ENCODE data around the gene FRY.

The FRY gene

DNA sequence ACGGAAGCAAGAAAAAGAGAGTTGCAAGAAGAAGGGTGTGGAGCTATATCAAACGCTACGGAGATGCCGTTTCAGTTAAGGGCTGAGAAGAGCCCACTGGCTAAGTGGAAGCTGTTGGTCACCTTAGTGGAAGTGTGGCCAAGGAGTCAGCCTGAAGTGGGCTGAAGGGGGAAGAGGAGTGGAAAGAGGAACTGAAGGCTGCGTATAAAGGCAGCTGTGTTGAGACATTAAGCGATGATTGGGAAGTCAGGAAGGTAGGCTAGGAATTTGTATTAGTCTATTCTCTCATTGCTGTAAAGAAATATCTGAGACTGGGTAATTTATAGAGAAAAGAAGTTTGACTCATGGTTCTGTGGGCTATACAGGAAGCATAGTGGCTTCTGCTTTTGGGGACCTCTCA is 14.1 kb upstream of the FRY start:
- no peak for DNase-seq

GRCh38 chr13:32019612-32020233 is 11.9 kb upstream of the FRY start:
- DNase-seq, result peak; percentile 36

DNA sequence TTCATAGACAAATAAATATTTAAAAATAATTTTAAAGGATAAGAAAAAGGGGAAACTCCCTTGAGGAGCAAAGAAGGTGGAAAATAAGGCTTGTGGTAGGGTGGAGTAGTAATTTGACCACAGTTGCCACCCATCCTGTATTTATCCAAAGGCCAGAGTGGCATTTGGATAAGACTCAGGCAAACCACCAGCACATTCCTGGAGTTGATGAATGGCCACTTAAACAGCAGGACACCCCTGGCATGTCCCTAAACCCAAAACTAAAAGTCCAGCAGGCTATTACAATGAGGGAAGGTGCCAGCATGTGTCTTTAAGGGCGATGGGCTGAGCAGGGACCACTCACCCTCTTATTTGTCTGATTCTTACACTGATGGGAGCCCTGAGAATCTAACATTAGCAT is 9.8 kb upstream of the FRY start:
- DNase-seq, result no peak

DNA sequence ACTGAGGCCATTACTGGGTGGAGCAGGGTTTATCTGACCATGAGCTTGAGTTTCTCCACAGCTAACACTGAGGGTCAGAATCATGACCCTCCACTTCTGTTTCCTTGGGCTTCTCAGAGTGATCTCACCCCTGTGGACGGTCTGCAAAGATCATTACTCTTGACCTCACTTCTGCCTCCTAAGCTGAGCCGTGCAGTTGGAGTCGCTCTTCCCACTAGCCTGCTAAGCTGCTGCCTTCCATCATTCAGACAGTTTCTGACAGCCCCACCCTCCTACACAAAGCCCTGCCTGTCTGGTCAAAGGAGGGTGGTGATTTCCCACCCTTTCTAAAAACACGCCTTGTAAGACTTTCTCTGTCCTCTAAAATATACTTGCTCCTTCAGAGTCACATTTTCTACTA is 9.3 kb upstream of the FRY start:
- DNase-seq, result no peak

- no peak for DNase-seq
These were observed 8.5 kb upstream of the FRY start for GRCh38 chr13:32023096-32023495.

DNA sequence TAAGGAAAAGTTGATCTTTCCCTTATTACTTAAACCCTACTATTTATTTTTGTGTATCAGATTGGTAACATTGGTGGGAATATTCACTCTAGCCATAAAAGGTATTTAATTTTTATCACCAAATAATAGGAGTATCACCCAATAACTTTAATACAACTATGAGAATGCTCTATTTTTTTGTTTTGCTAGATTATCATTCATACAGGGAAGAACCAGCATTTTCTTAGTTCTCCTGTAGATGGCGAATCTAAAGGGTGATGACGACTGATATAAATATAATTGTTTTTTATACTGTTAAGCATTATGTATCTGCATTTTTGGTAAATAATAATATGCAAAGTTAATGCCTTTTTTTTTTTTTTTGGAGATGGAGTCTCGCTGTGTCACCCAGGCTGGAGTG is 7.9 kb upstream of the FRY start:
- no peak for DNase-seq

DNA sequence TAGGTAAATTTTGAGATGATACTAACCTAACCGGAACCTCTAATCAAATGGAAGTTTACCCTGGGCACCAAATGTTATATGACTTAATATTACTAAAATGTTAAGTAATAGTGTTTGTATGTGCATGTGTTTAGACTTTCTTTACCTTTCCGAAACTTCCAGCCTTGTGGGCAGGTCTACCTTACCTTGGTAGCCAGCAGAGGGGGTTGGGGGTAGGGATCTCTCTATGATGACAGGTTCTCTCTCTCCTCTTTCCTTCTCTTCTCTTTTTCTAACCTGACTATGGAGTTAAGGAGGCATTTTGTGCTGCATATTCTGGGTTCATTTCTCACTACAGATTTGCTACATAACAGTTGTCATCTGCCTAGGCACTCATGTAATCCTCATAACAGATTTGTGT is 6.8 kb upstream of the FRY start:
- DNase-seq, result no peak

GRCh38 chr13:32025730-32026129 is 5.8 kb upstream of the FRY start:
- DNase-seq, result no peak

- DNase-seq, result no peak
These were observed 5.0 kb upstream of the FRY start for GRCh38 chr13:32026623-32027022.

DNA sequence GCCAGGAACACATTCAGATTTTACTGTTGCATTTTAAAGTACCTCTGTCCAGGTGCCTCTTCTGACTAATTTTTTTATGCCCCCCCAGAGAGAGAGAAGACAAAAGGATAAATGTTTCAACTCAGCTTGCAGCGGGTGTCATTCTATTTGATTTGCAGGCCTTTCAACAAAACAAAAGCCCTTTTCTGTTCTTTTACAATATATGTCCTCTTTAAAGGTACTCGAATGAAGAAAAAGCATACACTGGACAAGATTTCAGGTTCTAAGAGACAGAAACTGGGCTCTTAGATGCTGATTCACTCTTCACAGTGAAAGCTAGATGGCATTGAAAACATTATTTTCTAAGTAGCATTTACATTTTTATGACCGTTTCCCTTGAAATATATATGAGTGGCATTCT is 2.9 kb upstream of the FRY start:
- DNase-seq, result no peak

DNA sequence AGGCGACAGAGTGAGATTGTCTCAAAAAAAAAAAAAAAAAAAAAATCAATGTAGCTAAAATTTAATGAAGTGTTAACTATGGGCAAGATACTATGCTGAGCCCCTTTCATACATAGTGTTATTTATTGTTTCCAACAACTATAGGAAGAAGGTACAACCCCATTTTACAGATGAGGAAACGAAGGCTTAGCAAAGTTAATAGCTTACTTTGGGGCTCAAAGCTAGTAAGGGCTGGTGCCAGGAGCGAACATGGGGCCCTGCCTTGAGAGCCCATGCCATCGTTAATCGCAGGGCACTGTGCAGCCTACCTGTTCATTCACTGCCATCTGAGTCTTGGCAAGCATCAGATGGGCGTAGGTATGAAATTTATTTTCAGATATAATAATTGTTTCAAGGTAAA is 1.9 kb upstream of the FRY start:
- no peak for DNase-seq

GRCh38 chr13:32031815-32032370 is 319 bp downstream of the FRY start:
- DNase-seq, result no peak

DNA sequence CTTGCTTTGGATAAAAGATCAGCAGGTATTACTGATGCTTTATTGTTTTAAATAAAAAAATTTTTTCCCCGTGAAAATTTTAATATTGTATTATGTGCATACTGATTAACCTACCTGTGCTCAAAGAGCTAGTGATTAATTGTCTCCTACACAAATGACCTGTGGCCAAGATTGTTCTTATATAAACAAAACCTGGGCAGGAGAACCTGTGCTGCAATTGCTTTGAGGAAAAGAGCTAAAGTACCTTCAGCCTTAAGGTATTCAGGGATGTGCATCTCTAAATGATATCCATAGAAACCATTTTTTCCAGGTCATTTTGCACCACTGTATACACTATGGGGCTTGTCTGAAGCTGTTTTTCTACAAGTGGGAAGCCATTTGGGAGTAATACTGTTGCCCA is 1.2 kb downstream of the FRY start:
- DNase-seq, result no peak

DNA sequence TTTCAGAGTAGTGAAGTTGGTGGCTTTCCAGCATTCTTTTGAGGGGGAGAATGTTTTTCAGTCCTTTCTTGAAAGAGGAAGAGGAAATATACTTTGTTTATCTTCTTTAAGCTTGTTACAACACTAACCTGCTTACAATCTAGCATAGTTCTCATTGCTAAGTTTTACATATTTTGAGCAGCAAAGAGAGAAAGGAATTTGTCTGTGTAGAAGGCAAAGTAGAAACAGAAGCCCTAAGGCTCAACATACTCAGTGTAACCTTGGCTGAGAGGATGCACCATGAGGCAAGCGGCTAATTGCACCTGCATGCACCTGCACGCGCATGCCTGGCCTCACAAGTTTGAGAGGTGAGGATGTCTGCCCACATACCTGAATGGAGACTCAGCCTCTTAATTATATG is 2.2 kb downstream of the FRY start:
- DNase-seq, result no peak

DNA sequence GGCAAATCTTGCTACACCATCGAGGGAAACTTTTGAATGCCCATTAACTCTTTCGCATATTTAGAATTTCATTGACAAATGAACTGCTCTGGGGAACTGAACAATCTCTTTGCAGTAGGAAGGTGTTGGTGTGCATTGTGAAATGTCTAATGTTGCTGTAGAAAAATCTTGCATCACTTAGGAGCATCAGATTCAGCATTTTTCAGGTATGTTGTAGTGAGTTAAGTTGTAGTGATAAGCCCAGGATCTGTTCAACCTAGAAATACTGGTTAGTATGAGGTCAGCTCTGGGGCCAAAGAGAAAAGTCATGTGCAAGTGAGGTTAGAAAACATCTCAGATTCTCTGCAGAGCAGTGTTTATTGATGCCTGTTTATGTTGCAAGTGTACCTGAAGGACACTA is 4.1 kb downstream of the FRY start:
- no peak for DNase-seq

DNA sequence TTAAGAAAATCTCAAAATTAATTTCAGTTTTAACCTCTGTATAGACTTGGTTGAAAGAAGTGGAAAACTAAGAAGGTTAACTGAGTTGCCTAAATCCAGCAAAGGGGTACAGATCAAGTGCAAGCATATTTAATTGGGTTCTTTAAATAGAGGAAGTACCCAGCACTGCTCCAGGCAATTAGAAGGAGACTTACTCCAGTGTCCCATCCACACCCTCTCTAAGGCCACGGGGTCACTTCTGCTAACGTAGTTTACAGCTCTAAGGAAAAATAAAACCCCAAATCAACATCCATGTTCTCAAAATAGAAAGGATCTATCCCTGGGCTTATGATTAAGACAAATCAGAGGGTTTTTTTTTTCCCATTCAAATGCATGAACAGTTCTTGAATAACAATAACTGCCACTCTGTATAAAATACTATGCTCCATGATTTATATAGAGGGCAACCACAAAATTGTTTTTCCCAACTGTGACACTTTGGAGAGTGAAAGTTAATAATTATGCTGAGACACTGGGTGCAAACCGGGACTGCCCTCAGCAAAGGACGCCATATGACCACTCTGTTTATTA is 4.6 kb downstream of the FRY start:
- no peak for DNase-seq

GRCh38 chr13:32036757-32037156 is 5.2 kb downstream of the FRY start:
- DNase-seq, result no peak

DNA sequence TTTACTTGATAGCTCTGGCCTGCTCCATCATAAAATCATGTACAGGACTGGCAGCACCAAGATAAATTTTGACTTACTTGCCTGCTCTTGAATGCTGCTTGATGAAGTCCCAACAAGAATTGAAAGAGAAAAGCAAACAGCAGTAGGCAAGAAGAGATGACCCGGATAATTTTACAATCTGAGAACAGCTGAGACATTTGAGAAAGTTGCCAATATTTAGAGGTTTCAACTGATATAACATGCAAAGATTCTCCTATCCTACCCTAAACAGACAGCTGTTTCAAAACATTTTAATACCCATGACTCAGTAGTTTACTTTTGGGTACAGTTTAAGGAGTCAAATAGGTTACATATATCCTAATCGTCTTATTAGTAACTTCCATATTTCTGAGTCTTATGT is 5.9 kb downstream of the FRY start:
- DNase-seq, result no peak

- no peak for DNase-seq
These were observed 6.8 kb downstream of the FRY start for GRCh38 chr13:32038343-32038742.

GRCh38 chr13:32039056-32039455 is 7.5 kb downstream of the FRY start:
- no peak for DNase-seq

- no peak for DNase-seq
These were observed 8.0 kb downstream of the FRY start for GRCh38 chr13:32039528-32039927.

DNA sequence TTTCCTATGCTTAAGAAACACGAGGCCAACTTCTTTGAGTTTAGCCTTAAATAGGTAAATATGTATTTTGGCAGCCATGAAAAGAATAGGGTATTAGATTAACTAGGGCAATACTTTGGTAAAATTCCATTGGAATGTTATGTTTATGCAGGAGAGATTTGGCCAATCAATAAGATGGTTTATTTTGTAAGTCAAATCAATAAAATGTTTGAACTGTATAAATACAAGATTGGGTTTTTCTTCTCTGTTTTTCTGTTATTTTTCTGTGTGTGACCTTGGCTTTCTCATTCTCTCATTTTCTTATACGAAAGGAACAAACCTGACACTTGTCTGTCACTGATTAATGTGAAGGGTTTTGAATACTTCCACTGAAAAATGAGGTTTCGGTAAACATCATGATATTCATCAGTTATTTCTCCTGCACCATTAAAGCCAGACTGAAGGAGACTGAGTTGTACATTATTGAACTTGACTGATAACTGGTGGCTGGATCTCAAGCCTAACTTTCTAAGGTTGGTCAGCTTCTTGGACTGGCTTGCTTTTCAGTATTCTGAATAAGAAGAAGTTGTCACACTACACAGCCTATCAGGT is 8.6 kb downstream of the FRY start:
- no peak for DNase-seq

DNA sequence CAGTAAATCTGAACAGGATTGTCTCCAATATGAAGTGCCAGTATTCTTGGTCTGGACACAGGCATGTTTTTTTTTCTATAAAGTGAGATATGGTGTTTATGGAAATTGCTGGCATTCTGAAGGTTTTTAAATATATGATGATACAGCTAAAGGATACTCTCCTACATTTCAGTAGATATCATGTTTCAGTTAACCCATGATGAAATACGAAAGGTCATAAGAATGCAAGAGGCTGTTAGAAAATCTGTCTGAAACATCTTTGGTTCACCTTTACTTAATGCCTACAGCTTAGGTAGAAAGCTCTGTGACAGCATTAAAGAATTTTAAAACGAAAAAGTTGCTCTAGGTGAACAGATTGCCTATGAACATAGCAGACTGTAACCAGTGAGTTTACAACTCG is 9.1 kb downstream of the FRY start:
- DNase-seq, result no peak

GRCh38 chr13:32041429-32041828 is 9.9 kb downstream of the FRY start:
- DNase-seq, result no peak

DNA sequence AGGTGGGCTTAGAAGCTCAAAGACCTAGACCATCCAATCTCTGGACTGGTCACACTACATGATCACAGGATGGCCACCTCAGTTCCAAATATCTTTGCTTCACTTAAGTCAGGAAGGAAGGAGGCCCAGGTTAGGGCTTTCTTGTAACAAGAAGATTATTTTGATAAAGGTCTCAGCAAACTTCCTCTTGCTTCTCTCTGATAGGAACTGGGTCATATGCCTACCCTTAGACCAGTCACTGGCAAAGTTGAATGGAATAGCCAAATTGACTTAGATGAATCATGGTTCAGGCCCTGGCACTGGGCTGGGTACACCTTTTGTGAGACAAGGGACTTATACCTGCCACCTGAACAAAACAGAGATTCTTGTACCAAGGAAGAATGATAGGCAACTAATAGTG is 11.0 kb downstream of the FRY start:
- DNase-seq, result peak; percentile 3
